Measurements from ENCODE around the gene GLMN. TPM values are rescaled to one million over a fixed set of nuclear protein-coding genes. Genes with fewer than 3 reads are reported as not detected.

The GLMN gene
- total RNA-seq, 2 donors from 2014 or later: 5.4 to 6.3 TPM

- TF ChIP-seq CTCF (IDR thresholded peaks at IDR 0.05): no peak
- Histone ChIP-seq H3K4me3 (no peak overlapping the region), H3K27me3 (no peaks in the 10 kb centered on the region), H3K36me3 (no peaks in the 10 kb centered on the region), H3K27ac (no peak overlapping the region), H3K9ac (ENCODE audit: low read depth in 2 of 2, low read length in 2 of 2) (no peak overlapping the region), H3K4me1 (no peaks in the 10 kb centered on the region), H3K9me3 (no peaks in the 10 kb centered on the region)
- intact Hi-C loops (cut with DNase I): no loop called here
- DNase-seq: no peak
Observed at GRCh38 chr1:92323473-92324453, 25.0 kb upstream of the GLMN start.

GRCh38 chr1:92317836-92318493 is 19.2 kb upstream of the GLMN start:
- no peaks in the 10 kb centered on the region for H3K36me3 ChIP-seq
- TF ChIP-seq CTCF (IDR thresholded peaks at IDR 0.05): no peak
- intact Hi-C loops (cut with DNase I): loop anchor here (10.0 kb wide), 1 partner anchor 167 kb away; the partner anchor contains the start of gene GFI1
- no peak overlapping the region for H3K4me3 ChIP-seq
- no peaks in the 10 kb centered on the region for H3K9me3 ChIP-seq
- DNase-seq: no peak
- H3K9ac ChIP-seq (ENCODE audit: low read depth in 2 of 2, low read length in 2 of 2): no peak overlapping the region
- no peaks in the 10 kb centered on the region for H3K4me1 ChIP-seq
- H3K27me3 ChIP-seq: no peaks in the 10 kb centered on the region
- H3K27ac ChIP-seq: no peak overlapping the region

- no peaks in the 10 kb centered on the region for H3K9me3 ChIP-seq
- no peaks in the 10 kb centered on the region for H3K4me1 ChIP-seq
- intact Hi-C loops (cut with DNase I): loop anchor here (10.0 kb wide), 1 partner anchor 169 kb away; the partner anchor contains the start of gene GFI1
- no peaks in the 10 kb centered on the region for H3K27me3 ChIP-seq
- DNase-seq: no peak
- no peak overlapping the region for H3K4me3 ChIP-seq
- H3K9ac ChIP-seq (ENCODE audit: low read depth in 2 of 2, low read length in 2 of 2): no peak overlapping the region
- no peak for TF ChIP-seq CTCF (IDR thresholded peaks at IDR 0.05)
- H3K27ac ChIP-seq: no peak overlapping the region
- H3K36me3 ChIP-seq: no peaks in the 10 kb centered on the region
Observed at GRCh38 chr1:92315766-92316599, 17.2 kb upstream of the GLMN start.

GRCh38 chr1:92314024-92314423 is 15.2 kb upstream of the GLMN start:
- Histone ChIP-seq H3K4me1 (no peaks in the 10 kb centered on the region), H3K9me3 (no peaks in the 10 kb centered on the region), H3K27ac (no peak overlapping the region), H3K9ac (ENCODE audit: low read depth in 2 of 2, low read length in 2 of 2) (no peak overlapping the region), H3K36me3 (no peaks in the 10 kb centered on the region), H3K27me3 (no peaks in the 10 kb centered on the region), H3K4me3 (no peak overlapping the region)
- no peak for DNase-seq
- no peak for TF ChIP-seq CTCF (IDR thresholded peaks at IDR 0.05)
- intact Hi-C loops (cut with DNase I): loop anchor here (10.0 kb wide), 1 partner anchor 171 kb away; the partner anchor contains the start of gene GFI1

- no peak for DNase-seq
- peaks cover 4% of the 10 kb centered on the region for H3K36me3 ChIP-seq
- TF ChIP-seq CTCF (IDR thresholded peaks at IDR 0.05): peak; percentile 49
Observed at GRCh38 chr1:92310185-92310597, 11.4 kb upstream of the GLMN start.

More at GRCh38 chr1:92310185-92310597, 11.4 kb upstream of the GLMN start:
- no peaks in the 10 kb centered on the region for H3K4me1 ChIP-seq
- intact Hi-C loops (cut with DNase I): loop anchor here (10.0 kb wide), 1 partner anchor 175 kb away; the partner anchor contains the start of gene GFI1
- H3K9me3 ChIP-seq: no peaks in the 10 kb centered on the region
- H3K27ac ChIP-seq: no peak overlapping the region
- no peak overlapping the region for H3K4me3 ChIP-seq
- H3K9ac ChIP-seq (ENCODE audit: low read depth in 2 of 2, low read length in 2 of 2): no peak overlapping the region
- H3K27me3 ChIP-seq: no peaks in the 10 kb centered on the region

Measured in colonic mucosa (tissue), 4 donors.